Esophagus (tissue), 2 donors: ENCODE results near the gene KCNQ1OT1. TPM values are rescaled to one million over a fixed set of nuclear protein-coding genes. Genes with fewer than 3 reads are reported as not detected.

Source experiments
- H3K27ac ChIP-seq, 2 donors: one replicate each; pipeline ENCODE4 v1.5.1; 2013; ENCODE audit warnings: low read depth in 2 of 2, mild to moderate bottlenecking in 2 of 2, inconsistent platforms in 1 of 2, low read length in 1 of 2, moderate library complexity in 1 of 2
- H3K27me3 ChIP-seq, 2 donors: one replicate each; pipeline ENCODE4 v1.6.1; 2013; ENCODE audit warnings: low read length in 2 of 2, control low read depth in 1 of 2, mild to moderate bottlenecking in 1 of 2; ENCODE audit not compliant: insufficient read depth in 2 of 2, control insufficient read depth in 1 of 2
- H3K36me3 ChIP-seq, 2 donors: one replicate each; pipeline ENCODE4 v1.6.1; 2013; ENCODE audit warnings: low read length in 1 of 2; ENCODE audit not compliant: control insufficient read depth in 2 of 2, insufficient read depth in 2 of 2
- H3K4me1 ChIP-seq, 2 donors: one replicate each; pipeline ENCODE4 v1.6.1; 2013; ENCODE audit warnings: low read length in 1 of 2; ENCODE audit not compliant: control insufficient read depth in 2 of 2, insufficient read depth in 2 of 2
- H3K4me3 ChIP-seq, 2 donors: one replicate each; pipeline ENCODE4 v1.5.1; 2013; ENCODE audit warnings: low read length in 2 of 2, mild to moderate bottlenecking in 2 of 2, low read depth in 1 of 2, moderate library complexity in 1 of 2
- H3K9me3 ChIP-seq, 2 donors: one replicate each; pipeline ENCODE4 v1.6.1; 2013; ENCODE audit warnings: mild to moderate bottlenecking in 2 of 2, low read depth in 1 of 2, low read length in 1 of 2, moderate library complexity in 1 of 2; ENCODE audit not compliant: control insufficient read depth in 2 of 2, insufficient read depth in 1 of 2
- WGBS, 2 donors: extraction: QIAGEN DNeasy Blood & Tissue Kit; methylation state at CpG; one replicate each; pipeline ENCODE4 v1.1.7; 2013; 5-methylcytosine and 5-hydroxymethylcytosine counted together
- polyA plus RNA-seq, 2 donors: library from polyadenylated mRNA; stranded (reverse); fragments of 200-250 nt; gene quantifications; one replicate each; pipeline ENCODE4 v1.2.3, GENCODE V29; 2013
- donor health status: healthy with polysubstance abuse.
- donor health status: Bipolar disorder and iron deficiency.

The KCNQ1OT1 gene
- polyA plus RNA-seq: under 1 TPM; 0.04 to 0.51 TPM

- H3K4me3 ChIP-seq: peak within 1 kb of the TSS; percentile 57 to 77
- H3K9me3 ChIP-seq: no peaks in the 10 kb centered on the region
- H3K27me3 ChIP-seq: no peaks in the 10 kb centered on the region
- H3K27ac ChIP-seq: peak within 1 kb of the TSS; percentile 79 to 84
- no peaks in the 10 kb centered on the region for H3K4me1 ChIP-seq
- 47 to 50% methylated on average over 91 to 98 of the region's 98 CpGs for WGBS, 2 donors
- no peaks in the 10 kb centered on the region for H3K36me3 ChIP-seq
Observed at GRCh38 chr11:2699531-2700414, at the start of gene KCNQ1OT1. TSS of gene KCNQ1OT1 (minus strand) at chr11:2699994.

GRCh38 chr11:2748814-2749554 lies 49.2 kb upstream of the KCNQ1OT1 start:
- no peaks in the 10 kb centered on the region for H3K4me1 ChIP-seq
- 93 to 98% methylated on average over 17 of the region's 17 CpGs for WGBS, 2 donors
- no peaks in the 10 kb centered on the region for H3K36me3 ChIP-seq
- no peaks in the 10 kb centered on the region for H3K27me3 ChIP-seq
- no peaks in the 10 kb centered on the region for H3K9me3 ChIP-seq
- no peak overlapping the region for H3K4me3 ChIP-seq
- no peak overlapping the region for H3K27ac ChIP-seq

- no peak overlapping the region for H3K27ac ChIP-seq
- no peaks in the 10 kb centered on the region for H3K27me3 ChIP-seq
- no peaks in the 10 kb centered on the region for H3K36me3 ChIP-seq
- no peak overlapping the region for H3K4me3 ChIP-seq
- no peaks in the 10 kb centered on the region for H3K9me3 ChIP-seq
- H3K4me1 ChIP-seq: no peaks in the 10 kb centered on the region
- 79 to 81% methylated on average over 11 of the region's 11 CpGs for WGBS, 2 donors
Observed at GRCh38 chr11:2748061-2748813, 48.4 kb upstream of the KCNQ1OT1 start.

GRCh38 chr11:2747248-2748027 lies 47.6 kb upstream of the KCNQ1OT1 start:
- no peaks in the 10 kb centered on the region for H3K4me1 ChIP-seq
- 74 to 88% methylated on average over 16 of the region's 16 CpGs for WGBS, 2 donors
- no peaks in the 10 kb centered on the region for H3K36me3 ChIP-seq
- H3K9me3 ChIP-seq: no peaks in the 10 kb centered on the region
- H3K27me3 ChIP-seq: no peaks in the 10 kb centered on the region
- H3K27ac ChIP-seq: no peak overlapping the region
- H3K4me3 ChIP-seq: no peak overlapping the region

- 82 to 86% methylated on average over 24 of the region's 24 CpGs for WGBS, 2 donors
Observed at GRCh38 chr11:2746401-2747247, 46.8 kb upstream of the KCNQ1OT1 start.

GRCh38 chr11:2745511-2745910 lies 45.7 kb upstream of the KCNQ1OT1 start:
- 93 to 96% methylated on average over 14 of the region's 14 CpGs for WGBS, 2 donors
- Histone ChIP-seq H3K27ac (no peak overlapping the region), H3K27me3 (no peaks in the 10 kb centered on the region), H3K4me3 (no peak overlapping the region), H3K36me3 (no peaks in the 10 kb centered on the region), H3K9me3 (no peaks in the 10 kb centered on the region), H3K4me1 (peaks cover 0 to 2% of the 10 kb centered on the region in 2 donors)

More at GRCh38 chr11:2746401-2747247, 46.8 kb upstream of the KCNQ1OT1 start:
- Histone ChIP-seq H3K27ac (no peak overlapping the region), H3K27me3 (no peaks in the 10 kb centered on the region), H3K4me1 (peaks cover 0 to 2% of the 10 kb centered on the region in 2 donors), H3K9me3 (no peaks in the 10 kb centered on the region), H3K4me3 (no peak overlapping the region), H3K36me3 (no peaks in the 10 kb centered on the region)

- no peaks in the 10 kb centered on the region for H3K9me3 ChIP-seq
- H3K27ac ChIP-seq: no peak overlapping the region
- H3K4me1 ChIP-seq: peaks cover 0 to 2% of the 10 kb centered on the region in 2 donors
- no peaks in the 10 kb centered on the region for H3K36me3 ChIP-seq
- H3K27me3 ChIP-seq: no peaks in the 10 kb centered on the region
- 79 to 89% methylated on average over 9 of the region's 9 CpGs for WGBS, 2 donors
- no peak overlapping the region for H3K4me3 ChIP-seq
Observed at GRCh38 chr11:2744166-2744565, 44.4 kb upstream of the KCNQ1OT1 start.

GRCh38 chr11:2743427-2744110 lies 43.8 kb upstream of the KCNQ1OT1 start:
- peaks cover 0 to 2% of the 10 kb centered on the region in 2 donors for H3K4me1 ChIP-seq
- H3K27me3 ChIP-seq: no peaks in the 10 kb centered on the region
- no peak overlapping the region for H3K27ac ChIP-seq
- WGBS, 2 donors: 91 to 94% methylated on average over 21 of the region's 21 CpGs
- no peak overlapping the region for H3K4me3 ChIP-seq
- no peaks in the 10 kb centered on the region for H3K36me3 ChIP-seq
- H3K9me3 ChIP-seq: no peaks in the 10 kb centered on the region
